Measurements from ENCODE around the gene ZMYND12. TPM values are rescaled to one million over a fixed set of nuclear protein-coding genes. Genes with fewer than 3 reads are reported as not detected.

ZMYND12 gene
- total and polyA plus RNA-seq, 9 donors, result 0.72 to 11.5 (median 3.1) TPM

- no peaks in the 10 kb centered on the region for H3K27me3 ChIP-seq
- no peak for DNase-seq
- H3K36me3 ChIP-seq, result no peaks in the 10 kb centered on the region
- H3K4me1 ChIP-seq (ENCODE audit: insufficient read depth), result peaks cover 3% of the 10 kb centered on the region
- no peak overlapping the region for H3K4me3 ChIP-seq
- no peak overlapping the region for H3K27ac ChIP-seq
- intact Hi-C loops (cut with DNase I), result no loop called here
- 92 to 97% (median 92%) methylated on average over 3 of the region's 3 CpGs for WGBS, 3 donors
- TF ChIP-seq EP300 (IDR thresholded peaks at IDR 0.05) (no peak), POLR2A (IDR thresholded peaks at IDR 0.05) (no peak), CTCF (IDR thresholded peaks at IDR 0.05) (no peak)
- no peaks in the 10 kb centered on the region for H3K9me3 ChIP-seq
These were observed 32.1 kb downstream of the ZMYND12 start for GRCh38 chr1:42423681-42424080.

- WGBS, 3 donors, result 63 to 68% (median 66%) methylated on average over 9 of the region's 9 CpGs
- H3K36me3 ChIP-seq, result no peaks in the 10 kb centered on the region
- H3K4me1 ChIP-seq (ENCODE audit: insufficient read depth), result peaks cover 3% of the 10 kb centered on the region
- H3K4me3 ChIP-seq, result no peak overlapping the region
- no peak overlapping the region for H3K27ac ChIP-seq
- no peak for TF ChIP-seq CTCF (IDR thresholded peaks at IDR 0.05)
- DNase-seq, result no peak
- intact Hi-C loops (cut with DNase I), result no loop called here
- H3K9me3 ChIP-seq, result no peaks in the 10 kb centered on the region
- no peaks in the 10 kb centered on the region for H3K27me3 ChIP-seq
These were observed 33.1 kb downstream of the ZMYND12 start for GRCh38 chr1:42422737-42423136.

- Histone ChIP-seq H3K4me3 (no peak overlapping the region), H3K4me1 (ENCODE audit: insufficient read depth) (peaks cover 3% of the 10 kb centered on the region), H3K27me3 (no peaks in the 10 kb centered on the region), H3K9me3 (no peaks in the 10 kb centered on the region), H3K27ac (no peak overlapping the region), H3K36me3 (no peaks in the 10 kb centered on the region)
- TF ChIP-seq POLR2A (IDR thresholded peaks at IDR 0.05) (no peak), CTCF (IDR thresholded peaks at IDR 0.05) (no peak), EP300 (IDR thresholded peaks at IDR 0.05) (no peak)
- intact Hi-C loops (cut with DNase I), result no loop called here
- 2 to 3% (median 2%) methylated on average over 10 of the region's 10 CpGs for WGBS, 3 donors
- DNase-seq, result peak; percentile 39 to 72 (median 57)
These were observed 34.8 kb downstream of the ZMYND12 start for GRCh38 chr1:42420911-42421585.

GRCh38 chr1:42420121-42420520, 35.7 kb downstream of the ZMYND12 start:
- H3K4me1 ChIP-seq (ENCODE audit: insufficient read depth), result peaks cover 3% of the 10 kb centered on the region
- TF ChIP-seq EP300 (IDR thresholded peaks at IDR 0.05), result no peak
- no peak for TF ChIP-seq POLR2A (IDR thresholded peaks at IDR 0.05)
- TF ChIP-seq CTCF (IDR thresholded peaks at IDR 0.05), result no peak
- H3K36me3 ChIP-seq, result no peaks in the 10 kb centered on the region
- H3K9me3 ChIP-seq, result no peaks in the 10 kb centered on the region
- no peak overlapping the region for H3K27ac ChIP-seq
- no peak overlapping the region for H3K4me3 ChIP-seq
- DNase-seq, result no peak
- intact Hi-C loops (cut with DNase I), result no loop called here
- WGBS, 3 donors, result 68 to 77% (median 70%) methylated on average over 7 of the region's 7 CpGs
- no peaks in the 10 kb centered on the region for H3K27me3 ChIP-seq

Measured in ovary (tissue), 9 donors.